Embryonic facial prominence (tissue), 1 donor: ENCODE data around the gene RIT2.
"Not testable (repeated sequence)": the region's sequence is repeated elsewhere in the genome, so short reads cannot be mapped to it uniquely, and the experiment has no call there.

Source experiments
- DNase-seq: peaks from one replicate; pipeline ENCODE4 v3.0.0-alpha.2; 2016; ENCODE audit errors: extremely low spot score

Gene RIT2

GRCh38 chr18:42839408-42839807 is 276.1 kb downstream of the RIT2 start:
- DNase-seq: no peak

GRCh38 chr18:42838546-42839145 is 276.8 kb downstream of the RIT2 start:
- no peak for DNase-seq

DNA sequence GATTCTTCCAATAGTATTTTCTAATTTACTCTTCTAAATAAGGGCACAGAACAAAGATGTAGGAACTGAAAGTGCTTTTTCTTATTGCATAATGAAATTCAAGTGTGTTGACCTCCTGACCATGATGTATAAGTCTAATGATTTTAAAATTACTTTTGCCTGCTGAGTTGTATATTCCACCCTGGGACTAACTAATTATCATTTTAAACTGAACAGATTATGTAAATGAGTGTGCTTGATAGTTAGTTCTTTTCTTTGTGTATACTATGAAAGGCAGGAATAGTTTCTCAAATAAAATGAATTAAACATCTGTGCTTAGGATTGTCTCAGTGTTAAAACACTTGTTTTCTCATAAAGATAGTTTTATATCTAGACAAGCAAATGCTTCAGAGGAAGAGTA is 284.5 kb downstream of the RIT2 start:
- no peak for DNase-seq

DNA sequence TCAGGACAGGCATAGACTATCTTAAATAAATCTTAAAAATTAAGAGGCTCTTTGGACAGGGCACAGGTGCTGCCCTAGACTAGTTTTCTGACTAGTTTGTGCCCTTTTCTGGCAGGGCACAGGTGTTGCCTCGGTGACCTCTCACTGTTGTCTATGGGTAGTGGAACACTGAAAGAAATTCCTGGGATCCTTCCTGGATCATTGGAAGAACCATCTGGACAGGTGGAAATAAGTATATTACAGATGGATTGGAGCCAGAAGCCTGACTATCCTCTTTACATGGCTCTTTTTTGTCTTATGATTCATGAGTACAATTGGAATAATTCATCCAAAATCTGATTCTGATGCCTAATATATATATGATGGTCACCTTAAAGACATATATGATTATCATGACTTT is 286.6 kb downstream of the RIT2 start:
- no peak for DNase-seq

DNA sequence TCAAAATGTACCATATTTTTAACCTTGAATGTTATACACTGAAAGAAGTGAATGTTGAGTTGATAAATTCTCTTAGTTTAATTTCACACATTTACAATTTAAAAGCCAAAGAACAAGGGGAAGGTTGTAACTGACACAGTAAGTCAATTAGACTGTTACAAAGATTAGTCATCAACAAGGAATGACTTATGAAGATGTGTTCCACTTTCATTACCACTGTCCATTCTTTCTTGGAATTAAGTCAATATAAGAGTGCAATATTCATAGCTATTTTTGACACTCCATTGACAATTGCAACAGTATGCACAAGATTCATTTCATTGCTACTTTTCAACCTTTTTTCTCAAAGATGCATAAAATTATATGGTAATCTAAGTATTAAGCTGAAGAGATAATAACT is 291.3 kb downstream of the RIT2 start:
- no peak for DNase-seq

DNA sequence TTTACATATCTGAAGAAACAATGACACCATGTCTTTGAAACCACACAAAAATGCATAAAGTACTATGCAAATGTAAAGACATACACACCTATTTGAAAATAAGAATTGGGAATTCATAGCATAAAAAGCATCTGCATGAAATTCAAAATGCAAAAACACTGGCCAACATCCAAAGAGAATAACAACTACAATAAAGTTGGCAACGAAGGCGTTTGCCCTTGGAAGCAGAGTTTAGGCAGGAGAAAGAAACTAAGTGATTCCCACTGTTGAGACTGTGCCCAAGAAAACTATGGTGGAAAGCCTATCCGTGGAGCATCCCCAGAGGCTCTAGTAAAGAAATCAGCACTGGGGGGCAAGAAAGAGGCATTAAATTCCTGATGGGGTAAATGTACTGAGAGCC is 292.8 kb downstream of the RIT2 start:
- DNase-seq: no peak

- no peak for DNase-seq
Measured at GRCh38 chr18:42821492-42821891, 294.0 kb downstream of the RIT2 start.

GRCh38 chr18:42814618-42815017 is 300.9 kb downstream of the RIT2 start:
- DNase-seq: no peak

DNA sequence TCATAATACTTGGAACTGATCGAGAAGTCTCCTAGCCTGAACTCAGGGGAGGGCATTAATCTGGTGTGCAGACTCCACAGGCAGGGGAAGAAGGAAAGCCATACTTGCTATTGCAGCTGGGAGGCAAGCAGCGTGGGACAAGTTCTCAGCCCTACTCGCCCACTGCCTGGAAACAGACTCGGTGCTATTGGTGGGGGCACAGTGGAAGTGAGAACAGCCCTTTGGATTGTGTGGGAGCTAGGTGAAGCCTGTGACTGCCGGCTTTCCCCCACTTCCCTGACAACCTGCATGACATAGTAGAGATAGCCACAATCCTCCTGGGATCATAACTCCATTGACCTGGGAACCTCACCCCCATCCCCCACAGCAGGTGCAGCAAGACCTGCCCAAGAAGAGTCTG is 301.3 kb downstream of the RIT2 start:
- no peak for DNase-seq

- no peak for DNase-seq
Measured at GRCh38 chr18:42813570-42813969, 301.9 kb downstream of the RIT2 start.

- no peak for DNase-seq
Measured at GRCh38 chr18:42807887-42808286, 307.6 kb downstream of the RIT2 start.

- DNase-seq: no peak
Measured at GRCh38 chr18:42801706-42802105, 313.8 kb downstream of the RIT2 start.

GRCh38 chr18:42798606-42799170 is 316.8 kb downstream of the RIT2 start:
- DNase-seq: no peak

- not testable (repeated sequence) for DNase-seq
Measured at GRCh38 chr18:42795213-42795789, 320.2 kb downstream of the RIT2 start.

DNA sequence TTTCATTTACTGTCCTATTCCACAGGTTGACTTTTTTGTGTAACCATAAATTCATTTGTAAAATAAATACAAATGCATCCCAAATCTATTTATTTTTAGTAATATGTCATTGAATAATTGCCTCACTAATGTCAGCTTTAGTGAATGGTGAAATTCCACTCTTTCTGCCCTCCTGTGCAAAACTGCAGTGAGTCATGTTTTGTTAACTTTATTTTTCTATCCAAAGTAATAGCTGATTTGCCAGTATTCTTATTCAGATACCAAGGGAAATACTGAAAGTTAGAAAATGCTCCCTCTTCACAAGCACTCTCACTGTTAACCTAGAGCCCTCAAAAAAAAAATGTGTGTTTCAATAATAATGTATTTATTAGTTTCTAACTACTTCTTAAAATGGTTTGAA is 322.8 kb downstream of the RIT2 start:
- no peak for DNase-seq

- DNase-seq: no peak
Measured at GRCh38 chr18:42784632-42785031, 330.9 kb downstream of the RIT2 start.

DNA sequence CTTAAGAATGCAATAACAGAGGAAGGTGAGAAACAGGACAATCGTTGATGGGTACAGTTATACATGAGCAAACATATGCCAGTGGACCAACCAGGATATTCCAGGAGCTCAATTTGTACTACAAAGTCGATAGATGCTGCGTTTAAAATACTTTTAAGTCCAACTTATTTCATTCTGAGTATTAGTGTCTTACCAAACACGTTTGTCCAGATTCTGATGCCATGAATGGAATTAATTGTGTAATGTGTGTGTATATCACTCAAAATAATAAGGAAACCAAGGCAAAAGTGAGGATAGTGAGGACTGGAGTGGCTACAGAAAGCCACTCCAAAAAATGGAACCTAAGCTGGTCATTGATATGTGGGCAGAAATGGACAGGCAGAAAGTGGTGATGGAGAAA is 332.6 kb downstream of the RIT2 start:
- DNase-seq: no peak

DNA sequence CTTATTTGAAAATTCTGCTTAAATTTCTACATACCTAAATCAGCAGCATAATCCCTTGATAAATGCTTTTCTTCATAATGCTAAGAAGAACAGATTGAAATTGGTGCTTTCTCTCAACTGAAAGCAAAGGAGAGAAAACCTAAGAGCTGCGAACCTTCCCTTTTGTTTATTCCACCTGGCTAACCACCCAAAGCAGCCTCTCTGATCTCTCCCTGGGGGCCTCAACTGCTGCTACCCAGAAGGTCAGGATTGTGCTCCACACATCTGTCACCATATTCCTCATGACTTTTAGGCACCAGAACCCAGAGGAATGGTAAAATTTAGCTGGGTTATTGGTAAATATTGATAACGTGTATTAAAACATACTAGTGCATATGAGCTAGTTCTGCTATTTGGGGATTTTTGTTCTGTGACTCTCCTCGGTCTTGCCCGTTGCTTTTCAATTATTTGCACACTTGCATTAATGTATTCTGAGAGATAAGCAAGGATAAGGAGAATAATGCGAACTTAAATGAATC is 334.1 kb downstream of the RIT2 start:
- no peak for DNase-seq

- no peak for DNase-seq
Measured at GRCh38 chr18:42780171-42780570, 335.3 kb downstream of the RIT2 start.

- no peak for DNase-seq
Measured at GRCh38 chr18:42778445-42779042, 336.9 kb downstream of the RIT2 start.

- no peak for DNase-seq
Measured at GRCh38 chr18:42778024-42778423, 337.5 kb downstream of the RIT2 start.

DNA sequence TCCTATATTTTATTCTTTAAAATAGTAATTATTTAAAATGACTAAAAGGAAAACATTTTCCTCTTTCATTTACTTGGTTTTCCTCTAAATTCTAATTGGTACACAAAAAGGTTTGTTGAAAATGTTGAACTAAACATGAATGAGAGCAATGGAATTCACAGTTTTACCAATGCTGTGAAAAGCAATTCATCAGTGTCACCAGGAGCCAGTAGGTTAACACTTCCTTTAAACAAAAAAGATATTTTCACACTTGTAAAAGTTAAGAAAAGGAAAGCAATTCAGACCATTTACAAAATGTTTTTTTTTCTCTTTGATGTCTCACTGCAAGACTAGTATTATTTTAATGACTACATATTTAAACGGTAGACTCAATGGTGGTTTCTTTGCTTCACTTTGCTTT is 341.6 kb downstream of the RIT2 start:
- DNase-seq: no peak

DNA sequence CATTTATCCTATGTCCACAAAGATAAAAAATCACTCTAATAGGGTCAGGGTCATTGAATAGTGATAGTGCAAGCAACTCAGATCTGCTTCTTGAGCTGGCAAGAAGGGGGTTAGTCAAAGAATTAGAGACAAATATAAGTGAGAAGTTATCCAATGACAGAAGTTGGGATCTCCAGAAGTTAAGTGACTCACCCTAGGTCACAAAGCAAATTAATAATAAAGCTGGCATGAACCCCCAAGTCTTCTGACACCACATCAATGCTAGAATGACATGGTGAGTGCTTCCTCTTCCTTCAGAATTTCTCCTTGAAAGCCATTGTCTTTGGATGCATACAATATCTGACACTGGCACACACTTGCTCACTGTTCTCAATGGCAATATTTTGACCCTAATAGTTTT is 343.5 kb downstream of the RIT2 start:
- no peak for DNase-seq
